Uterus (tissue), 2 donors: Measurements from ENCODE around the gene BCR.

ENCODE experiments used
- POLR2A ChIP-seq, 2 donors: fragments of 450-650 bp; IDR thresholded peaks; one replicate each; pipeline ENCODE4 v1.6.1; 2016; ENCODE audit warnings: antibody characterized with exemption in 2 of 2, mild to moderate bottlenecking in 1 of 2, moderate library complexity in 1 of 2
- TF ChIP-seq, protein P1 (sequence below), 4 experiments: fragments of 200-600 bp in 2 of 4; fragments of 450-650 bp in 2 of 4; sonication (generic) in 2 of 4; IDR thresholded peaks; one replicate each; pipeline ENCODE4 v1.5.1; 2016 to 2019; ENCODE audit warnings: antibody characterized with exemption in 4 of 4, mild to moderate bottlenecking in 2 of 4, moderate library complexity in 1 of 4

GRCh38 chr22:23239429-23239828 lies 59.1 kb downstream of the BCR start:
- TF ChIP-seq, protein P1, sequence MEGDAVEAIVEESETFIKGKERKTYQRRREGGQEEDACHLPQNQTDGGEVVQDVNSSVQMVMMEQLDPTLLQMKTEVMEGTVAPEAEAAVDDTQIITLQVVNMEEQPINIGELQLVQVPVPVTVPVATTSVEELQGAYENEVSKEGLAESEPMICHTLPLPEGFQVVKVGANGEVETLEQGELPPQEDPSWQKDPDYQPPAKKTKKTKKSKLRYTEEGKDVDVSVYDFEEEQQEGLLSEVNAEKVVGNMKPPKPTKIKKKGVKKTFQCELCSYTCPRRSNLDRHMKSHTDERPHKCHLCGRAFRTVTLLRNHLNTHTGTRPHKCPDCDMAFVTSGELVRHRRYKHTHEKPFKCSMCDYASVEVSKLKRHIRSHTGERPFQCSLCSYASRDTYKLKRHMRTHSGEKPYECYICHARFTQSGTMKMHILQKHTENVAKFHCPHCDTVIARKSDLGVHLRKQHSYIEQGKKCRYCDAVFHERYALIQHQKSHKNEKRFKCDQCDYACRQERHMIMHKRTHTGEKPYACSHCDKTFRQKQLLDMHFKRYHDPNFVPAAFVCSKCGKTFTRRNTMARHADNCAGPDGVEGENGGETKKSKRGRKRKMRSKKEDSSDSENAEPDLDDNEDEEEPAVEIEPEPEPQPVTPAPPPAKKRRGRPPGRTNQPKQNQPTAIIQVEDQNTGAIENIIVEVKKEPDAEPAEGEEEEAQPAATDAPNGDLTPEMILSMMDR (IDR thresholded peaks at IDR 0.05), result no peak
- TF ChIP-seq POLR2A (IDR thresholded peaks at IDR 0.05), result no peak
